ENCODE measurements around the gene ATG13.

GRCh38 chr11:46693597-46694012 lies 76.3 kb downstream of the ATG13 start:
- TF ChIP-seq CTCF (IDR thresholded peaks at IDR 0.05 in 8 of 11, conservative IDR thresholded peaks at IDR 0.05 in 3 of 11): no peak
- TF ChIP-seq POLR2AphosphoS5 (IDR thresholded peaks at IDR 0.05): peak in 1 of 3 donors; percentile 48
- no peak for TF ChIP-seq POLR2A (IDR thresholded peaks at IDR 0.05)

Measured in spleen (tissue), 7 donors.